Measurements from ENCODE around the gene UCP3.
"Not testable (repeated sequence)": the region's sequence is repeated elsewhere in the genome, so short reads cannot be mapped to it uniquely, and the experiment has no call there.

Gene UCP3

DNA sequence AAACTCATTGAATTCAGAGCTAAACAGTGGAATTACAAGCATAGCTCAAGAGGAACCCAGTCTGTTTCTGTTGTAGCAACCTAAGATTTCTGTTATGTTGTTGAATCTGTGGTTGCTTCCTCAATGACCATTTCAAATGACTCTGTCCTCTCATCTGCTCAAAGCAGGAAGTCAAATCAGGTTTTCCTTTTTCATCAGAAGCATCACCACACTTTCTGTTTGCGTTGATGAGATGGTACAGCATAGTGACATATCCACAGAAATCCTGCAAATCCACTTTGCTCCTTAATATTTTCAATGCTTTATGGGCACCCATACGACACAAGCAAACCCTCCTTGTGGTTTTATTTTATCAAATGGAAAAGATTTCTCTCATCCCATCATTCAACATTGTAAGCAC, 13.6 kb downstream of the UCP3 start:
- TF ChIP-seq CTCF (conservative IDR thresholded peaks at IDR 0.05; ENCODE audit: low read depth, low read length): no peak
- DNase-seq (ENCODE audit: low read depth): peak; percentile 22
- H3K4me3 ChIP-seq (ENCODE audit: low read depth, low read length): no peak overlapping the region

GRCh38 chr11:73991471-73992006, 17.3 kb downstream of the UCP3 start:
- no peak for TF ChIP-seq CTCF (conservative IDR thresholded peaks at IDR 0.05; ENCODE audit: low read depth, low read length)

DNA sequence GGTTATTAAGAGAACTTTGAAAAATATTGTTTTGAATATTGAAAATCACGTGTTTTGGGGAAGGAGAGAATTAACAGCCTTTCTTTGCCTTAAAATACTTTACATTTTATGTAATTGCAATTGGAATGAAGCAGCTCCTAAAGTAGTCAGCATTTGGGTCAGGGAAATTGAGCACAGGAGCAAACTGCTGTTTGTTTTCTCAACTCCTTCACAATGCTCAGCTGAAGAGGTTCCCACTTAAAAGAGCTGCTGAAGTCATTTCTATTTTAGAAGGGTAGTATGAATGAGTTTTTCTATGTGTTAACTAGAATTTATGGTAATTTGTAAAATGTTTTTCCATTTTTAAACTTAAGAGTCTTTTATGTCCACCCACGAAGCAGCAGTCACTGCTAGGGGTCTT, 18.2 kb downstream of the UCP3 start:
- no peak overlapping the region for H3K4me3 ChIP-seq (ENCODE audit: low read depth, low read length)
- DNase-seq (ENCODE audit: low read depth): no peak
- TF ChIP-seq CTCF (conservative IDR thresholded peaks at IDR 0.05; ENCODE audit: low read depth, low read length): no peak

More at GRCh38 chr11:73991471-73992006, 17.3 kb downstream of the UCP3 start:
- no peak overlapping the region for H3K4me3 ChIP-seq (ENCODE audit: low read depth, low read length)
- no peak for DNase-seq (ENCODE audit: low read depth)

DNA sequence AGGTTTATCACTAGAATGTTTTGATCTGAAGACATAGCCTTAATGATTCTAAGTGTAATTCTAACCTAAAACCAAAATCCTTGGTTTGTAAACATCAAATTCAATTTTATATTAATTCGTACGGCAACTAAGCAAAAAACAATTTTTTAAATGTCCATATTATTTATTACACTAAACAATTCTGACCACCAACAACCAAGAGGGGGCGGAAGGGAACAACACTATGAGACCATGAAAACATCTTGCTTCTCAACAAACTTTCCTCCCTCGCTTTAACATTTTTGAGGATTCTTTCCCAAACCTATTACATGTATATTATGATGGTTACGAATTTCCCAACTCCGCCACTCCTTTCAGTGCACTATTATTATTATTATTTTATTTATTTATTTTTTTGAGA, 19.7 kb downstream of the UCP3 start:
- TF ChIP-seq CTCF (conservative IDR thresholded peaks at IDR 0.05; ENCODE audit: low read depth, low read length): no peak
- DNase-seq (ENCODE audit: low read depth): no peak
- no peak overlapping the region for H3K4me3 ChIP-seq (ENCODE audit: low read depth, low read length)

DNA sequence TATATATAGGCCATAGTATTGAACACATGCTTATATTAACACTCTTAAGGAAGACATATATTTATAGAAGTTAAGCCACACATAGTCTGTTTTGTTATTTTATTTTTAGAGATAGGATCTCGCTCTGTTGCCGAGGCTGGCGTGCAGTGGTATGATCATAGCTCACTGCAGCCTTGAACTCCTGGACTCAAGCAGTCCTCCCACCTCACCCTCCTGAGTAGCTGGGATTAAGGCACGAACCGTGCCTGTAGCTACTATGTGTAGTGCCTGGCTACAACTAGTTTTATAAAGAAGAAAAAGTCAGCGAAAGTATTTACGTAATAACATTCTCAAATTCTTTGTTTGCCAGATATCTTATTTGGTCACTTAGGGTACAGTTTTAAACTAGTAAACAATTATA, 20.7 kb downstream of the UCP3 start:
- no peak for DNase-seq (ENCODE audit: low read depth)
- TF ChIP-seq CTCF (conservative IDR thresholded peaks at IDR 0.05; ENCODE audit: low read depth, low read length): no peak
- no peak overlapping the region for H3K4me3 ChIP-seq (ENCODE audit: low read depth, low read length)

DNA sequence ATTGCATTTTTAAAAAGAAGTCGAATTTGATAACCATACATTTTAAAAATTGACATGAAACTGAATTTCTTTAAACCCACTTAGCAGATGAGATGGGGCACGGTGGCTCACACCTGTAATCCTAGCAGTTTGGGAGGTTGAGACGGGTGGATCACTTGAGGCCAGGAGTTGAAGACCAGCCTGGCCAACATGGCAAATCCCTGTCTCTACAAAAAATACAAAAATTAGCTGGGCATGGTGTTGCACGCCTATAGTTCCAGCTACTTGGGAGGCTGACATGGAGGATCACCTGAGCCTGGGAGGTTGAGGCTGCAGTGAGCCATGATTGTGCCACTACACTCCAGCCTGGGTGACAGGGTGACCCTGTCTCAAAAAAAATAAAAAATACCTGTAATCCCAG, 23.2 kb downstream of the UCP3 start:
- not testable (repeated sequence) for DNase-seq (ENCODE audit: low read depth); H3K4me3 ChIP-seq (ENCODE audit: low read depth, low read length)

GRCh38 chr11:73983741-73984538, 24.9 kb downstream of the UCP3 start:
- no peak for TF ChIP-seq CTCF (conservative IDR thresholded peaks at IDR 0.05; ENCODE audit: low read depth, low read length)
- no peak for DNase-seq (ENCODE audit: low read depth)
- H3K4me3 ChIP-seq (ENCODE audit: low read depth, low read length): peak overlapping the region; percentile 76
